OCI-M2 (cell line): ENCODE data around the gene TMEM161A.

ENCODE experiments used
- DNase-seq: peaks from one replicate; lab custom pipeline; 2025; ENCODE audit not compliant: unreplicated experiment; lab: John Stamatoyannopoulos, UW

Gene TMEM161A

GRCh38 chr19:19098703-19099632, 39.3 kb downstream of the TMEM161A start:
- DNase-seq, result no peak

DNA sequence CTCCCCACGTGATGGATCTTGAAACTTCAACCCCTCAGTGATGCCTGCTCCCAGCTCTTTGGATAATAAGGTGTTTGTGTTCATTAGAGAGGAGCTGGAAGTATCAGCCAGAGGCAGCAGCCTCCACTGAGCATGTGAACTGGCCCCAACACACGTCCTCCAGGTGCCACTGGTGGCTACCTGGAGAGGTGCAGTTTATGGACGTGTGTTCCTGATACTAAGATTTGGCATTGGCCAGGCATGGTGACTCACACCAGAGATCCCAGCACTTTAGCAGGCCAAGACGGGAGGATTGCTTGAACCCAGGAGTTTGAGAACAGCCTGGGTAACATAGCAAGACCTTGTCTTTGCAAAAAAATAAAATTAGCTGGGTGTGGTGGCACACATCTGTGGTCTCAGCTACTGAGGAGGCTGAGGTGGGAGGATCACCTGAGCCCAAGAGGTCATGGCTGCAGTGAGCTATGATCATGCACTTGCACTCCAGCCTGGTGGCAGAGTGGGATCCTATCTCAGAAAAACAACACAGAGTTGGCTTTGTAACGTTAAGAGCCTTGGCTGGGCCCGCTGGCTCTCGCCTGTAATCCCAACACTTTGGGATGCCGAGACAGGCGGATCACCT, 40.1 kb downstream of the TMEM161A start:
- no peak for DNase-seq

- DNase-seq, result no peak
Observed at GRCh38 chr19:19096641-19097627, 41.3 kb downstream of the TMEM161A start.

DNA sequence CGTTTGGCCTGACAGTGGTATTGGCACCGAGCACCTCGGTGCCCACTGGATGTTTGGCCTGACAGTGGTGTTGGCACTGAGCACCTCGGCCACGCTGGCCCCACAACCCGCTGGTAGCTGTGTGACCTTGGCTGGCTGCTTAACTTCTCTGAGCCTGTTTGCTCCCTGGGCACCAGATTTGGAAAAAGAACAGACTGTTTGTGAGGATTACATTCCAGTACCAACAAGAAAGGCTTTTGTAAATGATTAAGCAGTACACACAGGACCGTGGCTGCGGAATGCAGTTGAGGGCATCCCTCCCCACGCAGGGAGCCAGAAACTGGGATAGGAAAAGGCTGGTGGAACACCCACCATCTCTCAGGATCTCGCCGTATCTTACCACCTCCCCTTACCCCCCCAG, 42.6 kb downstream of the TMEM161A start:
- DNase-seq, result no peak

DNA sequence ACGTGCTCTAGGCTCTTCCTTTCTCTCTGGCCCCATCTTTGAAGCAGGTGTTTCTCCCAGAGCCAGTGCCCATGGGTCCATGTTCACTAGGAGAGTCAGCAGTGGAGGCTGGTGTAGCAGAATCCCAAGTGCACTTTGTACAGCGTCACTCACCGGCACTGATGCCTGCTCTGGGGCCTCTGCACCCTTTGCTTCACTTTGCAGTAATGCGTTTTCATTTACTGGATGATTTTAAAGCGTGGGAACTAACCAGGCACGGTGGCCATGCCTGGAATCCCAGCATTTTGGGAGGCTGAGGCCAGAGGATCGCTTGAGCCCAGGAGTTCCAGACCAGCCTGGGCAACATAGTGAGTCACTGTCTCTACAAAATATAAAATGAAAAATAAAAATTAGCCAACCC, 43.8 kb downstream of the TMEM161A start:
- no peak for DNase-seq

DNA sequence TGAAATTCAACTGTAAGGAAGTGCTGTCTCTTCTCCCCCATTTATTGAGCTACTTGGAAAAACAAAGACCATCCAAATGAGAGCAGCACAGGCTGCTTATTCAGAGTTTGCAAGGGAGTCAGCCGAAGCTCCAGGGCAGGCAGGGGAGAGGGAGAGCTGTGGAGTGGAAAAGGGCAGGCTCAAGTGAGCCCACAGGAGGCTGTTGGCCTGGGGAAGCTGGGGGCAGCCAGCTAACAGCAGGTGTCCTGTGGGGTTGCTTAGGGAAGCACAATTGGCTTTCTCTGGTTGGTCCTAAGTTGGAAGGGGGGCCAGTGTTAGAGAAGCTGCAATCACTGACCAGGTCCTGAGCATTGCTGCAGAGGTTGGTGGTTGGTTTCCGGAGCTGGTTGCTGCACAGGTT, 50.6 kb downstream of the TMEM161A start:
- DNase-seq, result no peak

GRCh38 chr19:19083413-19084178, 54.7 kb downstream of the TMEM161A start:
- DNase-seq, result no peak

DNA sequence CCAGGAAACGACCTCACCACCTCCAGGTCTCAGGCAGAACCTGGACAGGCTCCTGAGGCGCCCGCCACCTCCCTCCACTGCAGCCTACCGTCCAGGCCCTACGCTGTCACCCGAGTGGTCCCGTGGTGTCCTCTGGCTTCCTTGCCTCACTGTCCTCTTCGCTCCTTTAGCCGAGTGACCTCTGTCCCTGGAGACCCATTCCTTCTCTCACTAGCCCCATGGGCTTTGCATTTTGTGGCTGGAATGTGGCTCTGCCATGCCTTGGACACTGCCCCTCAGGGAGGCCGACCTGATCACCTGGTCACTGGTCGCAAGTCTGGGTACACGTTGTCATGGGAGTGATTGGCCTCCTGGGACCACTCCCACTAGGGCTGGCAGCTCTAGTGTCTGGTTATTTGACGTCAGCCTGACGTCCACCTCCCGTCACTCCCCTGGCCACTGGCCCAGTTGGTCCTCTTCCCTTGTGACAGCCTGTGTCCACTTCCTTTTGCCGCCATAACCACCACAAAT, 56.6 kb downstream of the TMEM161A start:
- no peak for DNase-seq

- no peak for DNase-seq
Observed at GRCh38 chr19:19079571-19079970, 58.7 kb downstream of the TMEM161A start.

DNA sequence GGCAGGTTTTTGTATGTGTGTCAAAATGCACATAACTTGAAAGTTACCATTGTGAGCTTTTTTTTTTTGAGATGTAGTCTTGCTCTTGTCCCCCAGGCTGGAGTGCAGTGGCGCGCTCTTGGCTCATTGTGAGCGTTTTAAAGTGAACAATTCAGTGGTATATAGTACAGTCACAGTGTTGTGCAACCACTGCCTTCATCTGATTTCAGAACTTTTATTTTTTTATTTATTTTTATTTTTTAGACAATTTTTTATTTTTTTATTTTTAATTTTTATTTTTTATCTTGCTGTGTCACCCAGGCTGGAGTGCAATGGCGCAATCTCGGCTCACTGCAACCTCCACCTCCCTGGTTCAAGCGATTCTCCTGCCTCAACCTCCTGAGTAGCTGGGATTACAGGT, 59.5 kb downstream of the TMEM161A start:
- no peak for DNase-seq

DNA sequence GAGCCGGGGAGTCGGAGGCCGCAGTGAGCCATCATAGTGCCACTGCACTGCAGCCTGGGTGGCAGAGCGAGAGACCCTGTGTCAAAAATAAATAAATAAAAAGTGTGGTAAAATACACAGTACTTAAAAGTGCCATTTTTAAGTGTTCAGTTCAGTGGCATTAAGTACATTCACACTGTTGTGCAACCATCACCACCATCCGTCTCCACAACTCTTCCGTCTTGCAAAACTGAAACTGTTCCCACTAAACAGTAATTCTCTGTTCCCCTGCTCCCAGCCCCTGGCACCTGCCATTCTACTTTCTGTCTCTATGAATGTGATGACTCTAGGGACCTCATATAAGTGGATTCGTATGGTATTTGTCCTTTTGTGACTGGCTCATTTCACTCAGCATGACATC, 61.2 kb downstream of the TMEM161A start:
- no peak for DNase-seq

DNA sequence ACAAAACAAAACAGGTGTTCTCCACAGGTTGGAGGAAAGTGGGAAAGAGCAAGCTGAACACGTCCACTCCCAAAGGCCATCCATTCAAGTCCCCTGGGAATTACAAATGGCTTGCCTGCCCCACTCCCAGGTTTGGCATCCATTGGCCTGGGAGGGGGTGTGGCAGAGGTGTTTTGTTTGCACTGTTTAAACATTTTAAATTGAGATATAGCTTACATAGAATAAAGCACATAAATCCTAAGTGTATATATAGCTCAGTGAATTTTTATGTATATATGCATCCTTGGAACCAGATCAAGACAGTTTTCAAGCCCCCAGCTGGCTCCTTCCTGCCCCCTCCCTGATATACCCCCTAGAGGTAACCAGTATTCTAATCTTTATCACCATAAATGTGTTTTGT, 61.8 kb downstream of the TMEM161A start:
- no peak for DNase-seq

DNA sequence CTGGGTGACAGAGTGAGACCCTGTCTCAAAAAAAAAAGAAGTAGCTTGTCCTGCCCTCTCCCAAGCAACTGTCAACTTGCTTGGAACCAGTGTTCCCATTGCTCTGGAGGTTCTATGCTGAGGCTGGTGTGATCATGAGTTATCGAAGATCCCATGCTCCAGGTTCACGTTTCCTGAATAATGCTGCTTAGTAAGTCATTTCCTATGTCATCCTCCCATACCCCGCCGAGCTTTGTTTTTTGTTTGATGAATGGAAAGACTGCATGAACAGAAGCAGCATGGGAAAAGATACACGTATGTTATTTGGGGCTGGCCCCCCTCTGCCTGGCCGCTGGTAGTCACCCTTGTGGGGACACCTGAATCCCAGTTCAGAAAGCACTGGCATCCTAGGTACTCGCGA, 63.2 kb downstream of the TMEM161A start:
- DNase-seq, result no peak

- no peak for DNase-seq
Observed at GRCh38 chr19:19074196-19074882, 63.9 kb downstream of the TMEM161A start.

- no peak for DNase-seq
Observed at GRCh38 chr19:19071897-19072296, 66.4 kb downstream of the TMEM161A start.
